TTC549 (cell line): ENCODE results near the gene DHX40.
"Not testable (repeated sequence)": the region's sequence is repeated elsewhere in the genome, so short reads cannot be mapped to it uniquely, and the experiment has no call there.

ENCODE experiments used
- FAIRE-seq: peaks from 2 replicates; lab custom pipeline; 2012; peaks lifted over from hg19 to GRCh38; lab: Jason Lieb, UNC

The DHX40 gene

DNA sequence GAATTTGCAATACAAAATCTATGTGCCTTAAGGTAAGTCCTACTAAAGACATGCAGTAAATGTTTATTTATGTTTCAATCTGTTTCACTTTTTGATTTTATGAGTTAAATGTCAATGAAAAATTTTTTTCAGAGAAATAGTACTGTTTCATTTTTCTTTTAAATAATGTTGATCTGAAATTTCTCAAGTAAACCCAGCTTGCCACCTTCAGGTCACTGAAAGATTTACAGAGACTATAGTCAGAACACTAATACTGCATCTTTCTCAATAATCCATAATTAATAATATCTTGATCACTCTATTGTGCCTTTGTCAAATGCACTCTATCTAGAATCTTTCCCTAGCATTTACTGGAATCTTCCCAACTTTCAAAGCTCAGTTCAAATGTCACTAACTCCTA is 6.5 kb upstream of the DHX40 start:
- FAIRE-seq: peak; percentile 76

DNA sequence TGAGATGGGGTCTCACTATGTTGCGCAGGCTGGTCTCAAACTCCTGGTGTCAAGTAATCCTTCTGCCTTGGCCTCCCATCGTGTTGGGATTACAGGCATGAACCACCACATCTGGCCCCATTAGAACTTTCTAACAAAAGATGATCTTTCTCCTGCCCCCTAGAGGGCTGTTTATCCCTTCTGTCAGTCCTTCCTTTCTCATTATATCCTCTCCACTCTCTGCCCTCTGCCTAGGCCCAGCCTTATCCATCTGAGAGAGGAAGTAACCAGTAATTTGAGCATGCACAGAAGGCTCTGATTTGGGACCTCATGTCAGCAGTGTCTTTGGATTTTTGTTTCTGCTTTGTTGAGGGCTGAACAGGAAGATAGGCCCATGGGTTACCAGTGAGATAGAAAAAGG is 4.4 kb upstream of the DHX40 start:
- peak; percentile 89 for FAIRE-seq

DNA sequence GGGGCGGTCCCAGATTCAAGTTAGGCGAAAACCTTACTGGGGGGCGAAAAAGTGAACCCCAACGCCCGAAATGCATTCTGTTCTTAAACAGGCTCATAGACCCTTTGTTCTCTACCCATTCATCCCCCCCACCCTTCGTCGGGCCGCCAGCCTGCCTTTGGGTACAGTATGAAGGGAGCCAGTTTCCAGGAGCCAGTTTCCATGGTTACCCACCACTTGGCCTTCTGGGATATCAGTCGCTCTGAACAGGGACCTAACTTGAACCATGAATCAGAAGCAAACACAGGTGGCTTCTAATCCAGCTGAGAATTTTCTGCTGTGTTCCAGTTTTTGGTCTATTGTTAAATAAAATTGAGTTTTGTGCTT is 532 bp downstream of the DHX40 start:
- no peak for FAIRE-seq

DNA sequence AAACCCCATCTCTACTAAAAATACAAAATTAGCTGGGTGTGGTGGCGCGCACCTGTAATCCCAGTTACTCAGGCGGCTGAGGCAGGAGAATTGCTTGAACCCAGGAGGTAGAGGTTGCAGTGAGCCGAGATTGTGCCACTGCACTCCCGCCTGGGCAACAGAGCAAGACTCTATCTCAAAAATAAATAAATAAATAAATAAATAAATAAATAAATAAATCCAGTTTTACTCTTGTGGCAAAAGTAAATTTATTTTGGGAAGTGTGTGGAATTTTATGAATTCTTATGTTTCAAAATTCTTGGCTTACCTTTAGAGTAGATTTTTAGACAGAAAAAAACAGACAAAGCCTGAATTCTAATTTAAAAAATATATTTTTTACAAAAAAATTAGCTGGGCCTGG is 3.7 kb downstream of the DHX40 start:
- FAIRE-seq: not testable (repeated sequence)

DNA sequence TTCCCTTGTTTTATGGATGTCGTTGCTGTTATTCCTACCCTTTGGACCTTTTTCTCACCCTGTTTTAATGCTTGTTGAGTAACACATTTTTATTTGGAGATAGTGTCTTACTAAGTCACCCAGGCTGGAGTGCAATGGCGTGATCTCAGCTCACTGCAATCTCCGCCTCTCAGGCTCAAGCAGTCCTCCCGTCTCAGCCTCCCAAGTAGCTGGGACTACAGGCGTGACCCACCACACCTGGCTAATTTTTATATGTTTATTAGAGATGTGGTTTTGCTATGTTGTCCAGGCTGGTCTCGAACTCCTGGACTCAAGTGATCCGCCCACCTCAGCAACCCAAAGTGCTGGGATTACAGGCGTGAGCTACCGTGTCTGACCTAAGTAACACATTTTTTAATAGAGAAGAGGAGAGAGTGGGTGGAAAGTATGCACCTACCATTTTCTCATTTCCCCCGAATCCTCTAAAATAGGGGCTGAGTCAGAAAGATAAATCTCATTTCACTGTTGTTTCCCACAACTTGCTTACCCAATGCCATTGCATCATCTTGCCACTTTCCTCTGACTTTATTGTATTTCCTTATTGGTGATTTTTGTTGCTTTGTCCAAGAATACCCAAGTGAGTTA is 7.0 kb downstream of the DHX40 start:
- FAIRE-seq: no peak

DNA sequence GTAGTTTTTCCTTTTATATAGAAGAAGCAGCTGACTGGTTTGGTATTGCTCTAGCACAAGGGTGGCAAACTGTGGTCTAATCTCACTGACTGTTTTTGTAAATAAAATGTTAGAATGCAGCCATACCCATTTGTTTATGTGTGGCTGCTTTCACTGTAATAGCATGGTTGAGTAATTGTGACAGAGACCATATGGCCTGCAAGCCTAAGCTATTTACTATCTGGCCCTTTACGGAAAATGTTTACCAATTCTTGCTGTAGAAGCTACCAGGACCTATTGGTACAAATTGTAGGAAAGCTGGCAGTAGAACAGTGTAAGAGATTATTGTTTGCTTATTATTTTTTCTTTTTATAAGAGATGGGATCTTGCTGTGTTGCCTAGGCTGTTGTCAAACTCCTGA is 18.8 kb downstream of the DHX40 start:
- FAIRE-seq: not testable (repeated sequence)

DNA sequence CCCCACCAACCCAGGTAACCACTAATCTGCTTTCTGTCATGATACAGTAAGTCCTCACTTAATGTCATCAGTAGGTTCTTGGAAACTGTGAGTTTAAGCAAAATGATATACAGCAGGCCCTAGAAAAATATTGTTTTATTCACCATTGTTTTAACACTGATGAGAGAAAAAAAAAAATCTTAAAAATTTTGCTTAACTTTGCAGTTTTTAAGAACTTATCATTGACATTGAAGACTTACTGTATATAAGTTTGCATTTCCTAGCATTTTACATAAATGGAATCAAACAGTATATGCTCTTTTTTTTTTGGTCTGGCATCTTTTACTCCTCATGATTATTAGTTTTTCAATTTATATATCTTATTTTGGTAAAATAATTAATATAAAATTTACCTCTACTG is 34.8 kb downstream of the DHX40 start:
- no peak for FAIRE-seq

DNA sequence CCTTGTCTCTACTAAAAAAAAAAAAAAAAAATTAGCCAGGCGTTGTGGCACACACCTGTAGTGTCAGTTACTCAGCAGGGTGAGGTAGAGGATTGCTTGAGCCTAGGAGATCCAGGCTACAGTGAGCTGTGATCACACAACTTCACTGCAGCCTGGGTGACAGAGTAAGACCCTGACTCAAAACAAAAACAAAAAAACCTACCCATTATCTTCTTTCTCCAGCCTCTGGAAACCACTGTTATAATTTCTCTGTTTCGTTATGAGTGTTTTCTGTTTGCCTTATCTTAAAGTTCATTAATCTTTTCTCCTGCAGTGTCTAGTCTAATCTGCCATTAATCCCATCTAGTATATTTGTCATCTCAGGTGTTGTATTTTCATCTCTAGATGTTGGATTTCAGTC is 35.7 kb downstream of the DHX40 start:
- no peak for FAIRE-seq

DNA sequence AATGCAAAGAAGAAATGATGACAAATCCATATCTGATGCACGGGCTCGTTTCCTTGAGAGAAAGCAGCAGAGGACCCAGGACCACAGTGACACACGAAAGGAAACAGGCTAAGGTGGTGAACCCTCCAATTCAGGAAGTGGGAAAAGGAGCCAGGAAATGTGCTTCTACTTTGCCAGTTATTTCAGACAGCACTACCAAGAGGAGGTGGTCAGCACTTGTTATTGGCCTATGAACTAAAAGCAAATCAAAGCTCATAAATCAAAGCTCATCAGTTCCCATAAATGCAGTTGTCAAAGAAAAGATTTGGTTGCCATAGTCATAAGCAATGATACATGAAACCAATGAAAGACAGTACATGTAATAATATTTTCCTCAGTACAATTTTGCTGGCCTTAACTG is 41.7 kb downstream of the DHX40 start:
- FAIRE-seq: no peak

DNA sequence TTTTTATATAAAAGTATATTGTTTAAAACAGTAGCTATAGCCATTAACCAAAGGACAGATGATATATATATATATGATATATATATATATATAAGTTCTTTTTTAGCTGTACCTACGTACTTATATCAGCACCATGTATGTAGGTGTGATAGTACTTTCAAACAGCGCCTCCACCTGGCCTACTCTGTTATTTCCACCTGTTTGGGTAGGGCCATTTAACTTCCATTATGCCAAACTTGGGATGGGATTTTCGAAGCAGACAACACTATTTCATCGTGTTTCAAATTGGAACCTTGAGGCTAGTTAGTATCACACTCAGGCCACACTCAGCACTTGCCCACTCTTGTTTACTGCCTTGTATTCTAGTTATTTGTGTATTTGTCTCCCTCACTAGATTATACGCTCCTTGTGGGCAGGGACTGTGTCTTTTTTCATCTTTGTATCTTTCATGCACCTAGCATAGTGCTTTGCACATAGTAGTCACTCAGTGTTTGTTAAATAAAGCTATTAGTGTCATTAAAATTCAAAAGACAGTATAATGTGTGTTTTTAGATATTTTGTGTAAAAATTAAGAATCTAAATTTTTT is 42.5 kb downstream of the DHX40 start:
- FAIRE-seq: no peak

DNA sequence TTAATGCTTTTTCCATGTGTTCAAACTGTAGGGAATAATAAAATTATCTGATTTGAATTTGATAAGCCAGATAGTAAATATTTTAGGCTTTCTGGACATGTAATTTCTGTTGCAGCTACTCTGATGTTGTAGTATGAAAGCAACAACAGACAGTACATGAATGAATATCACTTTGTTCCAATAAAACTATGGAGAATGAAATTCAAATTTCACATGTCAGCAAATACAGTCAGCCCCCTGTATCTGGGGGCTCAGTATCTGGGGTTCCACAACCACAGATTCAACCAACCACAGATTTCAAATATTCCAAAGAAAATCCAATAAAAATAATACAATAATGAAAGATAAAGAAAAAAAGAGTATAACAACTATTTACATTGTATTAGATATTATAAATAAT is 46.1 kb downstream of the DHX40 start:
- no peak for FAIRE-seq

DNA sequence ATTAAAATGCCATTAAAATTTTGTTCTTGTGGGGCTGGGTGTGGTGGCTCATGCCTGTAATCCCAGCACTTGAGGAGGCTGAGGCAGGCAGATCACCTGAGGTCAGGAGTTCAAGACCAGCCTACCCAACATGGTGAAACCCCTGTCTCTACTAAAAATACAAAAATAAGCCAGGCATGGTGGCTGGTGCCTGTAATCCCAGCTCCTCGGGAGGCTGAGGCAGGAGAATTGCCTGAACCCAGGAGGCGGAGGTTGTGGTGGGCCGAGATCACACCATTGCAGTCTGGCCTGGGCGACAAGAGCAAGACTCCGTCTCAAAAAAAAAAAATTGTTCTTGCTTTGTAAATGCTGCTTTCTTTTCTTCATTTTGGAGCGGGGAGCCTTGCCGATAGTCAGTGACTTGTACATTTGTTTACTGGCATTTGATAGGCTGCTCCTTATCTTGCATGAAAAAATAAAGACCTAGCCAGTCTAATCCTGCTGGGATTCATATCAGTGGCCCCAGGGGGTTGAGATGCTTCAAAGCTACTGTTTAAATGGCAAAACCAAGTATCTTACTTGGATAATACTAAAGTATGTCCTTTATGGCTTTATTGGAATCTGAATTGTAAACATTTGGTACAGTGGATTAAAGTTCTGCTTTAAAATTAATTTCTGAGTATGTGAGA is 51.0 kb downstream of the DHX40 start:
- FAIRE-seq: no peak

DNA sequence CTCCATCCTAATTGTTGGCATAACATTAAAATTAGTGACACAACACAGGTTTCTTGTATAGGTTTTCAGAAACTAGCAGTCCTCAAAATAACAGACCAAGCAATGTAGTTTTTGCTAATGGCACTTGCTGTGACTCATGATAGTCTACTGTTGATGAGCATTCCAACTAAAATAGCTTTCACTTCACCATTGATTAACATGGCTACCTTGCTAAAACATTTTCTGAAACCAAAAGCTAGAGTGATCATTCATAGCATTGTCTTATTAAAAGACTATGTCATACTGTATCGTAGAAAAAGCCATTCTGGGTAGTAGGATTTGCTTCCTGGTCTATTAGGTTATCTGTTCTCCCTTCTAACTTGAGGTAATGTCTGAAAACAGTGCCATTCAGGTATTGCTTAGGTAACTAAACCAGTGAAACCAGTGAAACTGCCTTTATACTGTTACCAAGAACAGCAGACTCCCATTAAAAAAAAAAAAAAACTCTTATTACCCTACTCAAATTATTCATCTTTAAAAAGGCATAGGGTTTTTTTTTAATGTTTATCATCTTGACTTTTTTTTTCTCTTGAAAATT is 51.8 kb downstream of the DHX40 start:
- no peak for FAIRE-seq

DNA sequence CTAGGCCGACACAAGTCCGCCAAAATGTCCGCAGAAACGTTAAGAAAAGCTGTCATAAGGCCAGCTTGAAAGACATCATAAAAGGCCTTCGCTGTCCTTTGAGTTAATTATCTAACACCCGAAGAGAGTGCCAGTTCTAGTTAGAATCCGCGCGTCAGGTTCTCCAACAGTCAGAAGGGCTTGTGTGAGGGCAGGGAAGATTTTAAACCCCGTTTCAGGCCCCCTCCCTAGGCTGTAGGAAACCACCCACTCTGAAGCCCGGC is 53.6 kb downstream of the DHX40 start:
- FAIRE-seq: no peak

DNA sequence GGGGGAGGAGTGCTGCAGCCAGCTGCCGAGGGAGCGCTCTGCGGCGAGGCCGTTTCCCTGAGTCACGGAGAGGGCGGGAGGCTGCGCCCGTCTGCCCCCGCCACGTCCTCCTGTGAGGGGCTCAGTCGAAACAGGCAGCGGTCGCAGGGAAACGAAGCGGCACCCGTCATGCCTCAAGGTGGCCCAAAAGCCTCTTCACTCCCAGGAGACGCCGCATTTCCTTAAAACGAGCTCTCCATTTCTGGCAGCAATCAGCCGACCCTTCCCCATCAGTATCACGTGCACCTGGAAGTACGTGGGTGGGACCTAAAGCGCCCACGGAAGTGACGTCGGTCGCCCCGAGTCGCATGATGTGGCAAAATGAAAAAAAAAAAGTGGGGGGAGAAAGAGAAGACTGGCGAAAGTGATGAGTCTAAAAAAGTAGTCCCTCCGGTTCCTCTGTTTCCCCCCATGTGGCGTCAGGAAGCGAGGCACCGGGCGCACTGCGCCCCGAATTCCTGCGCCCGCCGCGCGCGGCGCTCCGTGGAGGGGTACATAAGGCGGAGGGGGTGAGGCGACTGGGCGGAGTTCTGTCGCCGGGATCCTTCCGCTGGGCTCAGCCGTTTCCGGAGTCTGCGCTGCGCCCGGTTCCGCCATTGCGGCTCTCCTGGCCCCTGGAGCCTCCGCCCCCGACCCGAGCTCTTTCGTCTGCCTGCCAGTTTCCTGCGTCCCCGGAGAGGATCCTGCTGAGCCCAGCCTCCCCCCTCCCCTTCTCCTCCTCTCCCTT is 54.1 kb downstream of the DHX40 start, which contains the start of gene CLTC:
Gene CLTC, plus strand, starts transcription at position 598 of the 766 bp plus-strand sequence. CDS start 237 bp downstream, outside the sequence.
- FAIRE-seq: peak; percentile 46

DNA sequence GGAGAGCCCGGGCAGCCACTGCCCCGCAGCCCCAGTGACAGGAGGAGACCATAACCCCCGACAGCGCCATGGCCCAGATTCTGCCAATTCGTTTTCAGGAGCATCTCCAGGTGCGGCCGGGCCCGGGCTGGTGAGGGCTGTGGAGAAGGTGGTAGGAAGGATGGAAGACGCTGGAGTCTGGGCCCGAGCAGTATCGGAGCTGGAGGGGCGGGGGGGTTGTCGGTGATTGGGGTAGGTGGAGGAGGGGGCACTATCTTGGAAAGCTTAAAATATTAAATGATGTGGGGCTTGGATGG is 54.6 kb downstream of the DHX40 start:
- FAIRE-seq: no peak

DNA sequence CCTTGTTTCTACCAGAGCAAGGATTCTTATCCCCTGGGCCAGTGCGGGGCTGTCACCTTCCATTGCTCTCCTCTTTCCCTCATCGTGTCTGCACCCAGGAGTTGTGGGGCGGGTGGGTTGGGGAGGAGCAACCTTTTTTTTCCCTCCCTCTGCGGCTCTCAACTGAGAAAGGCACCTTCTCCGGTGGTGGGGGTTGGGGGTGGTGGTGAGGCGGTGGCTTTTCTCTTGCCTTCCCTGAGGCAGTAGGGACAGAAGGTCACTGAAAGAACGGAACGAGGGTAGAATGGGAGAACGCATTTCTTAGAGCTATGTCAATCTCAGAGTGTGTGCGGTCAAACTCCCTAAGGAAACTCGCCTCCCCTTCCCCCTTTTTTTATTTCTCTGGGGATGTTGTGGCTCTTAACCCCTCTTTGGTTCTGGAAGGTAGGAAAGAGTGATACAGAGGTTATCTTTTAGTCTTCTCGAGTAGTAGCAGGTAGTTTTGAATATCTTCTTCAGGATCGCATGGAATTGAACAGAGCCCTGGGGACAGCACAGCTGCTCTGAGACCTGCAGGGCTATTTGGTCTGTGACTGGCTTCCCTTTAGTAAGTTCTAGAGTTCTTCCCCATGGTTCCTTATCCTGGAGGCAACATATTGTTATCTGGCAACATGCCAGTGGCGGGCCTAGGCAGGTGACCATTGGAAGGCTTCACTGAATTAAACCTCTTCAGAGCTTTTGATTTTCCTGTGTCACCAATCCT is 55.3 kb downstream of the DHX40 start:
- no peak for FAIRE-seq

DNA sequence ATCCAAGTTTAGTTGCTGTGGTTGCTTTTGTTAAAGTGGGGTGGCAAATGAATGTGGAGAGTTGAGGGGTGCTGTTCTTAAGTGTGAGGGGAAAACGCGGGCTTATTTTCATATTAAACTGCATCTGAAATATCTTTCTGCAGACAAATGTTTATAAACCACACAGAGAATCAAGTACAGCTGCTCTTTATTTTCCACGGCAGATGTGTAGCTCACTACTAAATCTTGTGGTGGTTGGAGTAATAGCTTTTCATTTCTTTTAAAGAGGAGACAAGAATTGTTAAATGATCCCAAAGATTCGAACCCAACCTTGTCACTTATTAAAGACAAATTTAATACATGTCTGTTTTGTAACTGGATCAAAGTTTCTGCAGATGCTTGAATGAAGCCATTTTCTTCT is 56.4 kb downstream of the DHX40 start:
- no peak for FAIRE-seq

DNA sequence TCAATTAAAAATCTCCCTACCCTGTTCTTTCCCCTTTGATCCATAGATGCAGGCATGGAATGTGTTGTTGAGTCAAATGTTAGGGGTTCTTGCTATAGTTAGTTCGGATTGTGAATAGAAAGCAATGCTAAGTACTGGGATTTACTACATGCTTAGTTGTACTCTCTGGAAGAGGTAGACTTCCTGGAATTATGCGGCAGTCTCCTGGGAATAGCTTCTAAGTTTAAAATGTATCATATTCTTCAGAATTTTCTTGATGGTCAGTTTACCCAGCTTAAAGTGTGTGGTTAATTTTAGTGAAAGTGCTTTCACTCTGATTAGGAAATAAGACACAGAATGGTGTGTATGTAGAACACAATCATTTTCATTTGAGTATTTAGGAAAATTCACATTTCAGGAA is 57.7 kb downstream of the DHX40 start:
- no peak for FAIRE-seq

DNA sequence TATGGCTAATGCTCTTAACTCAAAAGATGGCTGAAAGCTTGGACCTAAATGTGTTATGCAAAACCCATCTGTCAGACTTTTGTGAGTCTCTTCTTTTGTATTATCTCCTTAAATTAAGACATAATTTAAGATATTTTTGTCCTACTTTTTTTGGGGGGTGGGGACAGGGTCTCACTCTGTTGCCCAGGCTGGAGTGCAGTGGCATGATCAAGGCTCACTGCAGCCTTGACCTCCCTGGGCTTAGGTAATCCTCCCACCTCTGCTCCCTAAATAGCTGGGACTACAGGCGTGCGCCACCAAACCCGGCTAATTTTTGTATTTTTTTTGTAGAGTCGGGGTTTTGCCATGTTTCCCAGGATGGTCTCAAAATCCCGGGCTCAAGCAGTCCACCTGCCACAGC is 61.3 kb downstream of the DHX40 start:
- FAIRE-seq: no peak

DNA sequence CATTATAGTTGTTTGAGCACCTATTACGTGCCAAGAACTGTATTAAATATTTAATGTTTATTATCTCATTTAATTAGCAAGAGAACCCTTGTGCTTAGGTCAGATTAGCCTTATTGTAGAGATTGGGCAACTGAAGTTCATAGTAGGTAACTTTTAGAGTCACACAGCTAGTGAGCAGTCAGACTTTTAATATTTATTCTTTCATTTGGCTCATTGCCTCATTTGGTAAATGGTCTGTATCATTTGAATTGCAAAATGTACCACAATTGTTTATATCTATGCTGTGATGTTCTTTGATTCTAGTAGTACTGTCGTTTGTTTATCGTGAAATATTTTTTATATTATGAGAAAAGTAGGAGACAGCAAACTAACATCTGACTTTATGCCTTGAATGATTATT is 61.9 kb downstream of the DHX40 start:
- FAIRE-seq: no peak

DNA sequence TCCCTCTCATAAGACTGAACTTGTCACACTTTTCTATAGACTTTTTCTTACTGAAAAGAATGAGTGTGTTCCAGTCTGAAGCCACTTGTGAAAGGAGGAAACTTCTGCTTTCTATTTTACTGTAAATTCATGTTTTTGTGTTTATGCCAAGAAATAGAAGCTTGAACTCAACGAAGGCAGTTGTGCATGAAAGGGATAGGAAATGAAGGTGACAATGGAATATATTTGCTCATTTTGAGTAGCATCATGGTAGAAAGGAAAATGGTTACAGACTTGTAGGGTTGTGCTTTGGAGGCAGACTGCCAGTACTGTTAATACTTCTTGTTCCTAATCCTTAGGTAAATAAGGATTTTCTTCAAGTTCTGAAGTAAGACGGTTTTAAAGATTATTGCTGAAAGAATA is 62.4 kb downstream of the DHX40 start:
- FAIRE-seq: no peak

DNA sequence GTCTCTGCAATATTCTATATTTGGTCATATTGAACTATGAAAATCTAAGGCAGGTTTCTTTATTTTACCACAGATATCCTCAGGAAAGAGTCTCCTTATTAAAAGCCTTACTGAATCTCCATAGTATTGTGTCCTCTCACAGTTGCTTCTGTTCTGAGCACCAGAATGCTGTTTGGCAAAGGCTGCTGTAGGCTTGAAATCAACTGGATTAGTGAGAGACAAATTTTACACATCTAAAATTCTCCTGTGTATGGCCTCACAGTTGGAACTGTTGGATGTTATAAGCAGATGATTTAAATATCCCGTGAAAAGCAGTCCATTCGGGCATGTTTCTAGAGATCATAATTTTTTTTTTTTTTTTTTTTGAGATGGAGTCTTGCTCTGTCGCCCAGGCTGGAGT is 63.8 kb downstream of the DHX40 start:
- FAIRE-seq: no peak
